MM.1S (cell line): ENCODE data around the gene RANBP2.
"Not testable (repeated sequence)": the region's sequence is repeated elsewhere in the genome, so short reads cannot be mapped to it uniquely, and the experiment has no call there.

Experiments used
- EZH2 ChIP-seq: fragments of 300-600 bp; sonication (generic); optimal IDR thresholded peaks from 2 replicates; pipeline ENCODE3; 2017; ENCODE audit warnings: low read depth, mild to moderate bottlenecking, antibody characterized with exemption, low read length, mixed read lengths
- EZH2phosphoT487 ChIP-seq: fragments of 300-600 bp; sonication (generic); IDR thresholded peaks from 2 replicates; pipeline ENCODE4 v1.6.1; 2018; ENCODE audit warnings: antibody characterized with exemption, low read length
- TF ChIP-seq, protein P1 (sequence below): fragments of 300-600 bp; sonication (generic); IDR thresholded peaks from 2 replicates; pipeline ENCODE4 v1.5.1; 2016; ENCODE audit warnings: antibody characterized with exemption, low read length, mixed read lengths

DNA sequence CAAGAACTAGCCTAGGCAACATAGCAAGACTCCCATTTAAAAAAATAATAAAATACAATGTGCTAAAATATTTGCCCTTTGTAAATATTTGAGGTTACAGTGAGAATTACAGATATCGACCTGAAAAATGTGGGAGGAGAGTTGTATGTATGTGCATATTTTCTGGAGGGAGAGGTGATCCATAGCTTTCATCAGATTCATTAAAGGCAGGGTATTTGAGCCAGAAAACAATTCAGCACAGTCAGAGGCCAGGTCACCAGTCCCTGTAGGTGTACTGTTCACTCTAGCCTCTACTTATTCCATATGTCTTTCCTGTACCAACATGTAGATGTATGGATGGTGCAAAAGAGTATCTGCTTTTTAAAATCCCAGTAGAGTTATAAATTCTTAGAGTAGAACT, 49.0 kb upstream of the RANBP2 start:
- TF ChIP-seq, protein P1, sequence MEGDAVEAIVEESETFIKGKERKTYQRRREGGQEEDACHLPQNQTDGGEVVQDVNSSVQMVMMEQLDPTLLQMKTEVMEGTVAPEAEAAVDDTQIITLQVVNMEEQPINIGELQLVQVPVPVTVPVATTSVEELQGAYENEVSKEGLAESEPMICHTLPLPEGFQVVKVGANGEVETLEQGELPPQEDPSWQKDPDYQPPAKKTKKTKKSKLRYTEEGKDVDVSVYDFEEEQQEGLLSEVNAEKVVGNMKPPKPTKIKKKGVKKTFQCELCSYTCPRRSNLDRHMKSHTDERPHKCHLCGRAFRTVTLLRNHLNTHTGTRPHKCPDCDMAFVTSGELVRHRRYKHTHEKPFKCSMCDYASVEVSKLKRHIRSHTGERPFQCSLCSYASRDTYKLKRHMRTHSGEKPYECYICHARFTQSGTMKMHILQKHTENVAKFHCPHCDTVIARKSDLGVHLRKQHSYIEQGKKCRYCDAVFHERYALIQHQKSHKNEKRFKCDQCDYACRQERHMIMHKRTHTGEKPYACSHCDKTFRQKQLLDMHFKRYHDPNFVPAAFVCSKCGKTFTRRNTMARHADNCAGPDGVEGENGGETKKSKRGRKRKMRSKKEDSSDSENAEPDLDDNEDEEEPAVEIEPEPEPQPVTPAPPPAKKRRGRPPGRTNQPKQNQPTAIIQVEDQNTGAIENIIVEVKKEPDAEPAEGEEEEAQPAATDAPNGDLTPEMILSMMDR: not testable (repeated sequence)
- TF ChIP-seq EZH2phosphoT487, EZH2: not testable (repeated sequence)
